IMR-90 (cell line): ENCODE results near the gene PDGFD. TPM values are rescaled to one million over a fixed set of nuclear protein-coding genes. Genes with fewer than 3 reads are reported as not detected.

Experiments used
- ATAC-seq: fragments of 200-7000 bp; cut with Tn5 transposase; 2 replicates; pipeline ENCODE4 v1.9.1; 2020; ENCODE audit warnings: low read depth, mild to moderate bottlenecking, moderate library complexity
- BruUV-seq: library from RNA; stranded (reverse); fragments of 400-500 nt; replicated peaks from 2 replicates; lab custom pipeline; 2021; lab: Mats Ljungman, UMichigan
- CTCF ChIA-PET: fragments of 300-600 bp; formaldehyde crosslinking; extraction: SDS; loops from one replicate; lab custom pipeline; 2021; ENCODE audit warnings: antibody characterized with exemption; lab: Yijun Ruan, JAX
- POLR2A ChIA-PET: fragments of 300-600 bp; sonication (Branson Sonifier 250); formaldehyde crosslinking; loops from one replicate; lab custom pipeline; 2022; ENCODE audit warnings: antibody characterized with exemption; ENCODE audit not compliant: unreplicated experiment; lab: Charles Lee
- DNase-seq: peaks from one replicate; pipeline ENCODE4 v3.0.0; 2013
- H2AFZ ChIP-seq: replicated peaks from 2 replicates; pipeline ENCODE3; 2013; ENCODE audit warnings: low read length, mild to moderate bottlenecking; ENCODE audit not compliant: poor library complexity
- H2AK5ac ChIP-seq: 2 replicates; pipeline ENCODE4 v1.6.1; 2013; ENCODE audit warnings: low read depth, low read length, inconsistent platforms
- H2AK9ac ChIP-seq: replicated peaks from 2 replicates; pipeline ENCODE3; 2013; ENCODE audit warnings: mild to moderate bottlenecking, low read depth, low read length, moderate library complexity; ENCODE audit not compliant: poor library complexity
- H2BK120ac ChIP-seq: 2 replicates; pipeline ENCODE4 v1.6.1; 2013; ENCODE audit warnings: low read depth, low read length, inconsistent platforms
- H2BK15ac ChIP-seq: 3 replicates; pipeline ENCODE4 v1.6.1; 2013; ENCODE audit warnings: low read depth, low read length, inconsistent platforms
- H2BK20ac ChIP-seq: 2 replicates; pipeline ENCODE4 v1.6.1; 2013; ENCODE audit warnings: low read depth, mild to moderate bottlenecking, inconsistent platforms, low read length, moderate library complexity
- H2BK5ac ChIP-seq: 2 replicates; pipeline ENCODE4 v1.6.1; 2013; ENCODE audit warnings: mild to moderate bottlenecking, low read depth, low read length, inconsistent platforms; ENCODE audit not compliant: poor library complexity, severe bottlenecking
- H3K14ac ChIP-seq: replicated peaks from 2 replicates; pipeline ENCODE4 v1.6.1; 2013; ENCODE audit warnings: low read depth, low read length, inconsistent platforms
- H3K18ac ChIP-seq: 2 replicates; pipeline ENCODE4 v1.6.1; 2013; ENCODE audit warnings: low read depth, low read length, control low read depth
- H3K23ac ChIP-seq: 2 replicates; pipeline ENCODE4 v1.6.1; 2013; ENCODE audit warnings: low read depth, low read length, inconsistent platforms
- H3K27ac ChIP-seq: 2 replicates; pipeline ENCODE4 v1.5.1; 2013; ENCODE audit warnings: mild to moderate bottlenecking, control low read depth, low read length; ENCODE audit not compliant: insufficient read depth
- H3K27me3 ChIP-seq: 2 replicates; pipeline ENCODE4 v1.6.1; 2013; ENCODE audit warnings: low read length; ENCODE audit not compliant: control insufficient read depth, insufficient read depth
- H3K36me3 ChIP-seq: 2 replicates; pipeline ENCODE4 v1.6.1; 2013; ENCODE audit warnings: low read length, mixed read lengths; ENCODE audit not compliant: control insufficient read depth, insufficient read depth
- H3K4ac ChIP-seq: 2 replicates; pipeline ENCODE4 v1.6.1; 2013; ENCODE audit warnings: low read depth, low read length, inconsistent platforms
- H3K4me1 ChIP-seq: 2 replicates; pipeline ENCODE4 v1.6.1; 2013; ENCODE audit warnings: low read length, mixed read lengths; ENCODE audit not compliant: control insufficient read depth, insufficient read depth
- H3K4me2 ChIP-seq: 2 replicates; pipeline ENCODE4 v1.6.1; 2013; ENCODE audit warnings: low read depth, mild to moderate bottlenecking, control low read depth, low read length, moderate library complexity
- H3K4me3 ChIP-seq: 2 replicates; pipeline ENCODE4 v1.5.1; 2013; ENCODE audit warnings: low read depth, mild to moderate bottlenecking, control low read depth, low read length, moderate library complexity; ENCODE audit not compliant: insufficient read depth
- H3K56ac ChIP-seq: 2 replicates; pipeline ENCODE4 v1.6.1; 2013; ENCODE audit warnings: low read length, inconsistent platforms; ENCODE audit not compliant: insufficient read depth; ENCODE audit errors: extremely low read depth
- H3K79me1 ChIP-seq, 2 experiments: 2 replicates each; pipeline ENCODE4 v1.6.1; 2013; ENCODE audit warnings: low read length in 2 of 2, inconsistent platforms in 1 of 2, low read depth in 1 of 2
- H3K9ac ChIP-seq: 2 replicates; pipeline ENCODE4 v1.6.1; 2013; ENCODE audit warnings: low read depth, low read length, control low read depth
- H3K9me1 ChIP-seq: 2 replicates; pipeline ENCODE4 v1.6.1; 2013; ENCODE audit warnings: low read length, inconsistent platforms; ENCODE audit not compliant: insufficient read depth
- H3K9me3 ChIP-seq: 2 replicates; pipeline ENCODE4 v1.6.1; 2013; ENCODE audit warnings: low read length; ENCODE audit not compliant: control insufficient read depth, insufficient read depth
- H4K20me1 ChIP-seq: 2 replicates; pipeline ENCODE4 v1.6.1; 2013; ENCODE audit warnings: low read length, inconsistent platforms; ENCODE audit not compliant: insufficient read depth
- H4K5ac ChIP-seq: 2 replicates; pipeline ENCODE4 v1.6.1; 2013; ENCODE audit warnings: mild to moderate bottlenecking, low read depth, low read length, control low read depth
- H4K8ac ChIP-seq, 2 experiments: 2 replicates each; pipeline ENCODE4 v1.6.1; 2013; ENCODE audit warnings: low read depth in 2 of 2, low read length in 2 of 2, control low read depth in 1 of 2, inconsistent platforms in 1 of 2
- H4K91ac ChIP-seq: 2 replicates; pipeline ENCODE4 v1.6.1; 2013; ENCODE audit warnings: low read depth, low read length, inconsistent platforms; ENCODE audit not compliant: insufficient read depth
- CEBPB ChIP-seq: IDR thresholded peaks from 2 replicates; pipeline ENCODE4 v1.6.1; 2012; ENCODE audit warnings: low read depth, low read length, improper control_type of control experiment
- ELK1 ChIP-seq: fragments of 150-350 bp; IDR thresholded peaks from 2 replicates; pipeline ENCODE4 v1.6.1; 2016; ENCODE audit warnings: low read depth, mild to moderate bottlenecking, low read length, moderate library complexity, borderline replicate concordance
- FOS ChIP-seq: fragments of 150-350 bp; IDR thresholded peaks from 2 replicates; pipeline ENCODE4 v1.6.1; 2016; ENCODE audit warnings: low read depth, low read length
- WGBS, 2 experiments: methylation state at CpG; one replicate each; pipeline versions ENCODE4 v1.1.5 to v1.1.7; 2013; ENCODE audit warnings: missing lambda C conversion rate in 2 of 2; ENCODE audit not compliant: insufficient read length in 1 of 2; ENCODE audit errors: extremely low coverage in 2 of 2; 5-methylcytosine and 5-hydroxymethylcytosine counted together
- dilution Hi-C: fragments of 300-500 bp; cut with HindIII; formaldehyde crosslinking; loops from one replicate; pipeline ENCODE4 v1.14.3; 2018; ENCODE audit warnings: low sequenced_read_pairs; ENCODE audit not compliant: unreplicated experiment
- in situ Hi-C: fragments of 300-500 bp; cut with MboI; formaldehyde crosslinking; loops from 3 replicates; pipeline ENCODE4 v1.14.3; 2019; ENCODE audit warnings: low sequenced_read_pairs, inconsistent platforms, mixed read lengths
- intact Hi-C: fragments of 100-400 bp; cut with micrococcal nuclease; formaldehyde crosslinking; loops from 2 replicates; pipeline ENCODE4 v1.10.0; 2022
- polyA plus RNA-seq, 3 experiments: library from polyadenylated mRNA; depleted of rRNA; stranded (reverse); fragments of >200 nt; gene quantifications; 2 replicates each; pipeline ENCODE4 v1.2.3, GENCODE V29; 2012; ENCODE audit warnings: low replicate concordance in 1 of 3
- total RNA-seq: library from RNA; depleted of rRNA; stranded (reverse); fragments of >200 nt; gene quantifications from 2 replicates; pipeline ENCODE4 v1.2.3, GENCODE V29; 2012

Gene PDGFD
- total and polyA plus RNA-seq, 2 of the 4 experiments (the other 2 are of a cell fraction): 2.1 to 3.0 TPM

- POLR2A ChIA-PET: no interaction called here
- intact Hi-C loops: no loop called here
These were observed 34.6 kb upstream of the PDGFD start for GRCh38 chr11:104198576-104198975.

More at GRCh38 chr11:104198576-104198975, 34.6 kb upstream of the PDGFD start:
- H3K4me3 ChIP-seq: no peak overlapping the region
- DNase-seq (no peak), ATAC-seq (no peak)
- no peaks in the 10 kb centered on the region for H4K20me1 ChIP-seq
- no peak overlapping the region for H3K4ac ChIP-seq
- H3K18ac ChIP-seq: no peak overlapping the region
- no peaks in the 10 kb centered on the region for H3K9me1 ChIP-seq
- H3K23ac ChIP-seq: no peak overlapping the region
- H3K9me3 ChIP-seq: no peaks in the 10 kb centered on the region
- no peak overlapping the region for H2AK5ac ChIP-seq
- H3K9ac ChIP-seq: no peak overlapping the region
- no peak overlapping the region for H4K5ac ChIP-seq
- H2BK15ac ChIP-seq: no peak overlapping the region
- H2BK20ac ChIP-seq: no peak overlapping the region
- H4K8ac ChIP-seq: no peak overlapping the region
- TF ChIP-seq FOS (no peak), ELK1 (no peak), CEBPB (peak; percentile 87)
- H3K4me2 ChIP-seq: no peak overlapping the region
- H3K36me3 ChIP-seq: no peaks in the 10 kb centered on the region
- in situ Hi-C loops (no loop called here), dilution Hi-C loops (no loop called here)
- H2BK5ac ChIP-seq: no peak overlapping the region
- no peaks in the 10 kb centered on the region; the same call in 1 of the 2 replicates for H3K27me3 ChIP-seq
- BruUV-seq: no TSS peak
- H3K56ac ChIP-seq: no peak overlapping the region
- no peak overlapping the region for H3K14ac ChIP-seq
- H3K4me1 ChIP-seq: no peaks in the 10 kb centered on the region
- no peak overlapping the region for H4K91ac ChIP-seq
- no peak overlapping the region for H2AK9ac ChIP-seq
- H3K79me1 ChIP-seq: no peaks in the 10 kb centered on the region
- no peak overlapping the region for H3K27ac ChIP-seq
- CTCF ChIA-PET: no interaction called here
- H2BK120ac ChIP-seq: no peak overlapping the region
- no peak overlapping the region for H2AFZ ChIP-seq
- no CpG with 5 or more reads among the region's 2 CpGs for WGBS, 2 experiments
